Esophagus squamous epithelium (tissue), 5 donors: ENCODE results near the gene BBS12. TPM values are rescaled to one million over a fixed set of nuclear protein-coding genes. Genes with fewer than 3 reads are reported as not detected.
A peak's percentile ranks its signal among the peaks of the same experiment; 100 is the strongest.

ENCODE experiments used
- DNase-seq: peaks from one replicate; lab custom pipeline; 2025; lab: John Stamatoyannopoulos, UW
- H3K27ac ChIP-seq, 4 donors: fragments of 200-600 bp; sonication (generic); one replicate each; pipeline ENCODE4 v1.5.1; 2016 to 2019; ENCODE audit warnings: mild to moderate bottlenecking in 1 of 4
- H3K27me3 ChIP-seq, 4 donors: fragments of 200-600 bp; sonication (generic); 1 replicate in 3 of 4; 2 replicates in 1 of 4; pipeline versions ENCODE4 v1.5.1 to v1.6.0; 2017 to 2021; ENCODE audit warnings: antibody characterized with exemption in 1 of 4
- H3K36me3 ChIP-seq, 3 donors: fragments of 200-600 bp; sonication (generic); one replicate each; pipeline ENCODE4 v1.5.1; 2016 to 2019
- H3K4me1 ChIP-seq, 3 donors: fragments of 200-600 bp; sonication (generic); one replicate each; pipeline ENCODE4 v1.5.1; 2017 to 2019
- H3K4me3 ChIP-seq, 4 donors: fragments of 200-600 bp; sonication (generic); 1 replicate in 3 of 4; 2 replicates in 1 of 4; pipeline ENCODE4 v1.5.1; 2016 to 2019; ENCODE audit warnings: mild to moderate bottlenecking in 2 of 4, moderate library complexity in 1 of 4
- H3K9me3 ChIP-seq, 3 donors: fragments of 200-600 bp; sonication (generic); one replicate each; pipeline ENCODE4 v1.5.1; 2016 to 2019
- CTCF ChIP-seq, 6 experiments: fragments of 450-650 bp in 4 of 6; fragments of 200-600 bp in 2 of 6; sonication (generic) in 2 of 6; IDR thresholded peaks; one replicate each; pipeline ENCODE4 v1.5.1; 2016 to 2019; ENCODE audit warnings: antibody characterized with exemption in 6 of 6, mild to moderate bottlenecking in 4 of 6, moderate library complexity in 4 of 6
- POLR2A ChIP-seq, 4 donors: fragments of 450-650 bp; IDR thresholded peaks; one replicate each; pipeline ENCODE4 v1.6.1; 2017; ENCODE audit warnings: antibody characterized with exemption in 4 of 4, mild to moderate bottlenecking in 4 of 4, moderate library complexity in 3 of 4
- WGBS, 2 donors: methylation state at CpG; one replicate each; pipeline ENCODE4 v1.1.5; 2018; 5-methylcytosine and 5-hydroxymethylcytosine counted together
- intact Hi-C: fragments of 100-400 bp; cut with DNase I; formaldehyde crosslinking; loops from one replicate; pipeline ENCODE4 v1.15.0; 2022
- total RNA-seq, 4 donors: library from RNA; depleted of rRNA; stranded (reverse); fragments of >200 nt; gene quantifications; one replicate each; pipeline ENCODE4 v1.1.0, GENCODE V29; 2016
- donor health status: DM: yes; HTN: yes; CAD: no.

The BBS12 gene
- total RNA-seq, 4 donors from 2014 or later, result 0.49 to 2.5 (median 1.0) TPM

- no peak overlapping the region for H3K4me3 ChIP-seq
- H3K9me3 ChIP-seq, result no peaks in the 10 kb centered on the region
- WGBS, 2 donors, result 68 to 78% methylated on average over 1 of the region's 1 CpG
- no peak for DNase-seq
- H3K27ac ChIP-seq, result no peak overlapping the region
- peaks cover 0 to 5% (median 0%) of the 10 kb centered on the region in 4 donors for H3K27me3 ChIP-seq
- TF ChIP-seq CTCF (IDR thresholded peaks at IDR 0.05), result no peak
- TF ChIP-seq POLR2A (IDR thresholded peaks at IDR 0.05), result no peak
- intact Hi-C loops, result no loop called here
- H3K4me1 ChIP-seq, result no peaks in the 10 kb centered on the region
- no peaks in the 10 kb centered on the region for H3K36me3 ChIP-seq
Measured at GRCh38 chr4:122722256-122722655, 10.2 kb upstream of the BBS12 start.

GRCh38 chr4:122728856-122729255 lies 3.6 kb upstream of the BBS12 start:
- intact Hi-C loops, result no loop called here
- 88 to 89% methylated on average over 1 of the region's 1 CpG for WGBS, 2 donors
- no peak overlapping the region for H3K27ac ChIP-seq
- no peaks in the 10 kb centered on the region for H3K9me3 ChIP-seq
- H3K4me3 ChIP-seq, result no peak overlapping the region
- peaks cover 5 to 19% (median 8%) of the 10 kb centered on the region in 3 donors for H3K4me1 ChIP-seq
- no peak for DNase-seq
- no peaks in the 10 kb centered on the region for H3K36me3 ChIP-seq
- peaks cover 0 to 5% (median 0%) of the 10 kb centered on the region in 4 donors for H3K27me3 ChIP-seq
- TF ChIP-seq CTCF (IDR thresholded peaks at IDR 0.05), result no peak
- TF ChIP-seq POLR2A (IDR thresholded peaks at IDR 0.05), result no peak

GRCh38 chr4:122731676-122732075 lies 828 bp upstream of the BBS12 start:
- no peak for DNase-seq
- Histone ChIP-seq H3K4me3 (peak overlapping the region in 2 of 4 donors; percentile 90 to 92), H3K36me3 (no peaks in the 10 kb centered on the region), H3K4me1 (peaks cover 7 to 22% (median 10%) of the 10 kb centered on the region in 3 donors), H3K27me3 (no peaks in the 10 kb centered on the region), H3K27ac (peak overlapping the region in 2 of 4 donors; percentile 80 to 93), H3K9me3 (no peaks in the 10 kb centered on the region)
- TF ChIP-seq POLR2A (IDR thresholded peaks at IDR 0.05), result no peak
- TF ChIP-seq CTCF (IDR thresholded peaks at IDR 0.05), result no peak
- intact Hi-C loops, result no loop called here
- 49 to 66% methylated on average over 2 of the region's 2 CpGs for WGBS, 2 donors

GRCh38 chr4:122733787-122734120 lies 1.2 kb downstream of the BBS12 start:
- H3K36me3 ChIP-seq, result no peaks in the 10 kb centered on the region
- peaks cover 7 to 22% (median 10%) of the 10 kb centered on the region in 3 donors for H3K4me1 ChIP-seq
- intact Hi-C loops, result no loop called here
- H3K9me3 ChIP-seq, result no peaks in the 10 kb centered on the region
- DNase-seq, result no peak
- no peaks in the 10 kb centered on the region for H3K27me3 ChIP-seq
- H3K4me3 ChIP-seq, result peak overlapping the region in 3 of 4 donors; percentile 54 to 92 (median 90)
- peak overlapping the region in 2 of 4 donors; percentile 92 to 93 for H3K27ac ChIP-seq
- 86 to 94% methylated on average over 1 of the region's 1 CpG for WGBS, 2 donors
- TF ChIP-seq CTCF (IDR thresholded peaks at IDR 0.05) (no peak), POLR2A (IDR thresholded peaks at IDR 0.05) (no peak)

- H3K36me3 ChIP-seq, result peaks cover 0 to 21% (median 0%) of the 10 kb centered on the region in 3 donors
- H3K27me3 ChIP-seq, result no peaks in the 10 kb centered on the region
- H3K27ac ChIP-seq, result no peak overlapping the region
- H3K4me3 ChIP-seq, result no peak overlapping the region
- DNase-seq, result no peak
- no peaks in the 10 kb centered on the region for H3K9me3 ChIP-seq
- no peak for TF ChIP-seq CTCF (IDR thresholded peaks at IDR 0.05)
- TF ChIP-seq POLR2A (IDR thresholded peaks at IDR 0.05), result no peak
- intact Hi-C loops, result no loop called here
- peaks cover 0 to under 1% (median 0%) of the 10 kb centered on the region in 3 donors for H3K4me1 ChIP-seq
Measured at GRCh38 chr4:122739174-122739573, 6.7 kb downstream of the BBS12 start.
